GM12878 (cell line): Measurements from ENCODE around the gene SLC35A2. TPM values are rescaled to one million over a fixed set of nuclear protein-coding genes. Genes with fewer than 3 reads are reported as not detected.

Source experiments
- BCL11A ChIP-seq: IDR thresholded peaks from 2 replicates; pipeline ENCODE4 v1.6.1; 2011; ENCODE audit warnings: low read depth, low read length
- BHLHE40 ChIP-seq, 2 experiments: fragments of 450-650 bp in 1 of 2; IDR thresholded peaks; 2 replicates each; pipeline ENCODE4 v1.6.1; 2011 to 2017; ENCODE audit warnings: low read depth in 2 of 2, borderline replicate concordance in 1 of 2, improper control_type of control experiment in 1 of 2, low read length in 1 of 2, mild to moderate bottlenecking in 1 of 2
- CBFB ChIP-seq: IDR thresholded peaks from 2 replicates; pipeline ENCODE4 v1.6.1; 2016; ENCODE audit warnings: antibody characterized with exemption, low read depth
- CBX3 ChIP-seq: fragments of 200-600 bp; sonication (generic); IDR thresholded peaks from 2 replicates; pipeline ENCODE4 v1.6.1; 2016; ENCODE audit warnings: low read depth, borderline replicate concordance
- CEBPB ChIP-seq, 2 experiments: fragments of 150-350 bp in 1 of 2; IDR thresholded peaks; 2 replicates each; pipeline ENCODE4 v1.6.1; 2012 to 2014; ENCODE audit warnings: low read depth in 2 of 2, low read length in 2 of 2, borderline replicate concordance in 1 of 2, inconsistent platforms in 1 of 2
- CHD4 ChIP-seq: fragments of 200-600 bp; sonication (generic); IDR thresholded peaks from 2 replicates; pipeline ENCODE4 v1.6.1; 2016; ENCODE audit warnings: mild to moderate bottlenecking
- EED ChIP-seq: sonication (generic); IDR thresholded peaks from 2 replicates; pipeline ENCODE4 v1.6.1; 2016; ENCODE audit warnings: antibody characterized with exemption, low read depth
- HDAC2 ChIP-seq: fragments of 200-600 bp; sonication (generic); IDR thresholded peaks from 2 replicates; pipeline ENCODE4 v1.6.1; 2017
- IKZF1 ChIP-seq: fragments of 450-650 bp; conservative IDR thresholded peaks from 2 replicates; pipeline ENCODE4 v1.6.1; 2017; ENCODE audit warnings: antibody characterized with exemption, mild to moderate bottlenecking
- IKZF2 ChIP-seq, 2 experiments: fragments of 450-650 bp; IDR thresholded peaks; 2 replicates each; pipeline ENCODE4 v1.6.1; 2017; ENCODE audit warnings: mild to moderate bottlenecking in 2 of 2, moderate library complexity in 2 of 2
- NBN ChIP-seq: fragments of 450-650 bp; IDR thresholded peaks from 2 replicates; pipeline ENCODE4 v1.6.1; 2016
- POLR2AphosphoS5 ChIP-seq: IDR thresholded peaks from 2 replicates; pipeline ENCODE4 v1.6.1; 2011; ENCODE audit warnings: mild to moderate bottlenecking, low read length, inconsistent platforms
- RELA ChIP-seq: fragments of 450-650 bp; IDR thresholded peaks from 2 replicates; pipeline ENCODE4 v1.8.0; 2014; ENCODE audit warnings: borderline replicate concordance; ENCODE audit not compliant: partially characterized antibody
- SIX5 ChIP-seq: IDR thresholded peaks from 2 replicates; pipeline ENCODE4 v1.6.1; 2011; ENCODE audit warnings: mild to moderate bottlenecking, low read depth, low read length, moderate library complexity; ENCODE audit not compliant: severe bottlenecking
- SMAD1 ChIP-seq: fragments of 450-650 bp; IDR thresholded peaks from 2 replicates; pipeline ENCODE4 v1.6.1; 2018; ENCODE audit warnings: mild to moderate bottlenecking, low read depth; ENCODE audit not compliant: partially characterized antibody
- SREBF1 ChIP-seq: IDR thresholded peaks from 2 replicates; pipeline ENCODE4 v1.6.1; 2012; ENCODE audit warnings: mild to moderate bottlenecking, low read length
- SRF ChIP-seq, 2 experiments: IDR thresholded peaks; 2 replicates each; pipeline ENCODE4 v1.6.1; 2011; ENCODE audit warnings: low read depth in 2 of 2, low read length in 2 of 2, mild to moderate bottlenecking in 1 of 2, moderate library complexity in 1 of 2
- SUPT20H ChIP-seq: IDR thresholded peaks from 2 replicates; pipeline ENCODE4 v1.6.1; 2011; ENCODE audit warnings: low read depth, mild to moderate bottlenecking, low read length, moderate library complexity, borderline replicate concordance; ENCODE audit not compliant: control insufficient read depth
- TCF12 ChIP-seq: IDR thresholded peaks from 2 replicates; pipeline ENCODE4 v1.6.1; 2011; ENCODE audit warnings: low read depth, mild to moderate bottlenecking, low read length
- TCF3 ChIP-seq: IDR thresholded peaks from 2 replicates; pipeline ENCODE4 v1.6.1; 2012; ENCODE audit warnings: low read depth, mild to moderate bottlenecking, low read length, borderline replicate concordance; ENCODE audit not compliant: insufficient read depth
- YY1 ChIP-seq: IDR thresholded peaks from 2 replicates; pipeline ENCODE4 v1.6.1; 2011; ENCODE audit warnings: low read depth, mild to moderate bottlenecking, low read length
- ZBED1 ChIP-seq: IDR thresholded peaks from 2 replicates; pipeline ENCODE4 v1.6.1; 2016; ENCODE audit warnings: borderline replicate concordance
- ZNF384 ChIP-seq: IDR thresholded peaks from 2 replicates; pipeline ENCODE4 v1.6.1; 2012; ENCODE audit warnings: low read depth, mild to moderate bottlenecking, low read length, improper control_type of control experiment, borderline replicate concordance
- ZNF622 ChIP-seq: fragments of 450-650 bp; IDR thresholded peaks from 2 replicates; pipeline ENCODE4 v1.6.1; 2017; ENCODE audit warnings: mild to moderate bottlenecking, inconsistent platforms
- ZZZ3 ChIP-seq: IDR thresholded peaks from 2 replicates; pipeline ENCODE4 v1.6.1; 2011; ENCODE audit warnings: low read depth; ENCODE audit not compliant: control insufficient read depth, insufficient read length
- polyA plus RNA-seq, 11 experiments: library from polyadenylated mRNA; depleted of rRNA in 4 of 11; unstranded in 6 of 11; stranded (reverse) in 5 of 11; fragments of >200 nt; fragmentation: Nextera tagmentation in 4 of 11; fragmentation: Illumina TruSeq in 1 of 11; extraction: Ambion mirVana in 4 of 11; extraction: Trizol in 1 of 11; gene quantifications; 1 replicate in 1 of 11; 2 replicates in 10 of 11; pipeline versions ENCODE4 v1.2.1 to v1.2.3, GENCODE V29; 2011 to 2016; ENCODE audit warnings: inconsistent platforms in 2 of 11, missing spikeins in 2 of 11, low read depth in 1 of 11
- total RNA-seq, 4 experiments: library from RNA; depleted of rRNA in 3 of 4; stranded (reverse); fragments of >200 nt in 3 of 4; fragmentation: Illumina TruSeq in 1 of 4; extraction: Trizol in 1 of 4; gene quantifications; 2 replicates each; pipeline versions ENCODE4 v1.2.1 to v1.2.3, GENCODE V29; 2013 to 2021
- TF ChIP-seq, protein P1 (sequence below): fragments of 150-350 bp; IDR thresholded peaks from 2 replicates; pipeline ENCODE4 v1.6.1; 2014; ENCODE audit warnings: mild to moderate bottlenecking, low read depth, low read length
- TF ChIP-seq, protein P2 (sequence below): fragments of 450-650 bp; IDR thresholded peaks from 2 replicates; pipeline ENCODE4 v1.6.1; 2018; ENCODE audit warnings: mild to moderate bottlenecking, low read depth, moderate library complexity; ENCODE audit not compliant: partially characterized antibody
- TF ChIP-seq, protein P3 (sequence below): IDR thresholded peaks from 2 replicates; pipeline ENCODE4 v1.6.1; 2011; ENCODE audit warnings: mild to moderate bottlenecking, low read depth, low read length, moderate library complexity; ENCODE audit not compliant: insufficient replicate concordance

The SLC35A2 gene
- total and polyA plus RNA-seq, 10 of the 15 experiments (the other 5 are each of a cell fraction or from before 2014, with no cell fraction given), result 2.1 to 27.4 (median 14.9) TPM

DNA sequence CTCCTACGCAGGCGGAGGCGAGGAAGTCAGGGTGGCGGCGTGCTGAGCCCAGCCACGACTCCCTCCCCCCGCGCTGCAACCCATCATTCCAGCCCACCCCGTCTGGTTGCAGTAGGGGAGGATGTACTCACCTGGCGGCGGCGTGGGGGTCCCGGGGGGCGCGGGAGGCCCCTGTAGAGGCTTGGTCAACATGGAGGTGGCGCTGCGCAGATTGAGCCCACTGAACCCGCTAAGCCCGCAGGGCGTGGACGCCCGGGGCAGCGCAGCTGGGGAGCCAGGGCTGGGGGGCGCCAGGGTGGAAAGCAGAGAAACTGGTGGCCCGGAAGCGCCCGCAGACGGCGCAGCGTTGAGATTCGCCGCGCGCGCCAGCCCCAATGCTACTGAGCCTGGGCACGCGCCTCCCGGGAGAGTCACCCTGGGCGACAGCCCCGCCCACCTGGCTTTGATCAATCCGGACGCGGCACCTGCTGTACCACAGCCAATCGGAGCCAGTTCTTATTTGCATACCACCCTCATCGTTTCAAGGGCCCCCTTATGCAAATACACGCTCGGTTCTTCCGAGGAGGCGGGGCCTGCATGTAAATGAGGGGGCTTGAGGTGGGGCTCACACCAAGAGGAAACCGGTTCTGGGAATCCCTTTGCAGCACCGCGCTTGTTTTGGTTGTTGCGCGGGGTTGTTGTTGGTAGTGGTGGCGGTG is 7.3 kb upstream of the SLC35A2 start, which contains the start of gene PIM2 (continued):
- TF ChIP-seq CEBPB (IDR thresholded peaks at IDR 0.05; ENCODE audit: borderline replicate concordance in 1 of 2, low read depth in 2 of 2, low read length in 2 of 2) (no peak), SMAD1 (peak; percentile 64), RELA (peak; percentile 53), SUPT20H (no peak), SREBF1 (no peak), EED (no peak), BCL11A (no peak), CBFB (peak; percentile 75; the same call in 1 of the 2 replicates), POLR2AphosphoS5 (peak; percentile 98), TCF3 (peak; percentile 91), SRF (IDR thresholded peaks at IDR 0.05; ENCODE audit: low read depth in 2 of 2, low read length in 2 of 2) (no peak), YY1 (0 out of 2 replicates have a peak, but pooled peaks have one; percentile 40), IKZF2 (IDR thresholded peaks at IDR 0.05) (no peak), IKZF1 (no peak), ZNF622 (no peak), ZZZ3 (no peak), SIX5 (no peak), NBN (no peak), HDAC2 (no peak), ZNF384 (no peak), ZBED1 (no peak; the same call in 1 of the 2 replicates), CHD4 (no peak), BHLHE40 (IDR thresholded peaks at IDR 0.05; ENCODE audit: borderline replicate concordance in 1 of 2, low read depth in 2 of 2, low read length in 1 of 2) (peak; percentile 86 to 94), TCF12 (no peak), CBX3 (no peak)
- TF ChIP-seq, protein P1, sequence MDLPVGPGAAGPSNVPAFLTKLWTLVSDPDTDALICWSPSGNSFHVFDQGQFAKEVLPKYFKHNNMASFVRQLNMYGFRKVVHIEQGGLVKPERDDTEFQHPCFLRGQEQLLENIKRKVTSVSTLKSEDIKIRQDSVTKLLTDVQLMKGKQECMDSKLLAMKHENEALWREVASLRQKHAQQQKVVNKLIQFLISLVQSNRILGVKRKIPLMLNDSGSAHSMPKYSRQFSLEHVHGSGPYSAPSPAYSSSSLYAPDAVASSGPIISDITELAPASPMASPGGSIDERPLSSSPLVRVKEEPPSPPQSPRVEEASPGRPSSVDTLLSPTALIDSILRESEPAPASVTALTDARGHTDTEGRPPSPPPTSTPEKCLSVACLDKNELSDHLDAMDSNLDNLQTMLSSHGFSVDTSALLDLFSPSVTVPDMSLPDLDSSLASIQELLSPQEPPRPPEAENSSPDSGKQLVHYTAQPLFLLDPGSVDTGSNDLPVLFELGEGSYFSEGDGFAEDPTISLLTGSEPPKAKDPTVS, result no peak
- TF ChIP-seq, protein P2, sequence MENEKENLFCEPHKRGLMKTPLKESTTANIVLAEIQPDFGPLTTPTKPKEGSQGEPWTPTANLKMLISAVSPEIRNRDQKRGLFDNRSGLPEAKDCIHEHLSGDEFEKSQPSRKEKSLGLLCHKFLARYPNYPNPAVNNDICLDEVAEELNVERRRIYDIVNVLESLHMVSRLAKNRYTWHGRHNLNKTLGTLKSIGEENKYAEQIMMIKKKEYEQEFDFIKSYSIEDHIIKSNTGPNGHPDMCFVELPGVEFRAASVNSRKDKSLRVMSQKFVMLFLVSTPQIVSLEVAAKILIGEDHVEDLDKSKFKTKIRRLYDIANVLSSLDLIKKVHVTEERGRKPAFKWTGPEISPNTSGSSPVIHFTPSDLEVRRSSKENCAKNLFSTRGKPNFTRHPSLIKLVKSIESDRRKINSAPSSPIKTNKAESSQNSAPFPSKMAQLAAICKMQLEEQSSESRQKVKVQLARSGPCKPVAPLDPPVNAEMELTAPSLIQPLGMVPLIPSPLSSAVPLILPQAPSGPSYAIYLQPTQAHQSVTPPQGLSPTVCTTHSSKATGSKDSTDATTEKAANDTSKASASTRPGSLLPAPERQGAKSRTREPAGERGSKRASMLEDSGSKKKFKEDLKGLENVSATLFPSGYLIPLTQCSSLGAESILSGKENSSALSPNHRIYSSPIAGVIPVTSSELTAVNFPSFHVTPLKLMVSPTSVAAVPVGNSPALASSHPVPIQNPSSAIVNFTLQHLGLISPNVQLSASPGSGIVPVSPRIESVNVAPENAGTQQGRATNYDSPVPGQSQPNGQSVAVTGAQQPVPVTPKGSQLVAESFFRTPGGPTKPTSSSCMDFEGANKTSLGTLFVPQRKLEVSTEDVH, result no peak
- TF ChIP-seq, protein P3, sequence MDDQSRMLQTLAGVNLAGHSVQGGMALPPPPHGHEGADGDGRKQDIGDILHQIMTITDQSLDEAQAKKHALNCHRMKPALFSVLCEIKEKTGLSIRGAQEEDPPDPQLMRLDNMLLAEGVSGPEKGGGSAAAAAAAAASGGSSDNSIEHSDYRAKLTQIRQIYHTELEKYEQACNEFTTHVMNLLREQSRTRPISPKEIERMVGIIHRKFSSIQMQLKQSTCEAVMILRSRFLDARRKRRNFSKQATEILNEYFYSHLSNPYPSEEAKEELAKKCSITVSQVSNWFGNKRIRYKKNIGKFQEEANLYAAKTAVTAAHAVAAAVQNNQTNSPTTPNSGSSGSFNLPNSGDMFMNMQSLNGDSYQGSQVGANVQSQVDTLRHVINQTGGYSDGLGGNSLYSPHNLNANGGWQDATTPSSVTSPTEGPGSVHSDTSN, result no peak
